ENCODE measurements around the gene ATP5IF1. TPM values are rescaled to one million over a fixed set of nuclear protein-coding genes. Genes with fewer than 3 reads are reported as not detected.

Gene ATP5IF1
- total and polyA plus RNA-seq, 2 donors (not counting 1 experiment from before 2014, with no cell fraction given) = 146 to 269 TPM

DNA sequence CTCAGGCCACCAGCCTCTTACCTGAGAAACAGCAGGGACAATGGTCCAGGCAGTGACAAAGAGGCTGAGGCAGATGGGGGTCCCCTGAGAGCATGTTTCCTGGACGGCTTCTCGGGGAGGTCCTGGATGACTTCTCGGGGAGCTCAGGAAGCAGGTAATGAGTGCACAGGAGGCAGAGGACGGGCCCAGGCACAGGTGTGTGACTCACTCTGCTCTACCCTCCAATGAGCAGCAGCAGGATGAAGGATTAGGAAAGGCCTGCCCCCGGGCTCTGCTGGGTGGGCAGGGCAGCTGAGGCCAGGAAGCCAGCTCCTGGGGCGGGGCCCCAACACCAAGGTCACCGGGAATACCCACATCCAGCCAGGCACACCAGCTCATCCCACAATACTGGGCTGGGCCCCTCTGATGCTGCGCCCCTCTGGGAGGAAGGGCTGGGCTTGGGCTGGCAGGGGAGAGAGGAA lies 42.2 kb upstream of the ATP5IF1 start:
- no peak overlapping the region for H3K27ac ChIP-seq (ENCODE audit: insufficient read depth, low read length)
- no peak for TF ChIP-seq EZH2 (IDR thresholded peaks at IDR 0.05; ENCODE audit: low read length, missing control alignments)
- TF ChIP-seq, protein P1, sequence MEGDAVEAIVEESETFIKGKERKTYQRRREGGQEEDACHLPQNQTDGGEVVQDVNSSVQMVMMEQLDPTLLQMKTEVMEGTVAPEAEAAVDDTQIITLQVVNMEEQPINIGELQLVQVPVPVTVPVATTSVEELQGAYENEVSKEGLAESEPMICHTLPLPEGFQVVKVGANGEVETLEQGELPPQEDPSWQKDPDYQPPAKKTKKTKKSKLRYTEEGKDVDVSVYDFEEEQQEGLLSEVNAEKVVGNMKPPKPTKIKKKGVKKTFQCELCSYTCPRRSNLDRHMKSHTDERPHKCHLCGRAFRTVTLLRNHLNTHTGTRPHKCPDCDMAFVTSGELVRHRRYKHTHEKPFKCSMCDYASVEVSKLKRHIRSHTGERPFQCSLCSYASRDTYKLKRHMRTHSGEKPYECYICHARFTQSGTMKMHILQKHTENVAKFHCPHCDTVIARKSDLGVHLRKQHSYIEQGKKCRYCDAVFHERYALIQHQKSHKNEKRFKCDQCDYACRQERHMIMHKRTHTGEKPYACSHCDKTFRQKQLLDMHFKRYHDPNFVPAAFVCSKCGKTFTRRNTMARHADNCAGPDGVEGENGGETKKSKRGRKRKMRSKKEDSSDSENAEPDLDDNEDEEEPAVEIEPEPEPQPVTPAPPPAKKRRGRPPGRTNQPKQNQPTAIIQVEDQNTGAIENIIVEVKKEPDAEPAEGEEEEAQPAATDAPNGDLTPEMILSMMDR (conservative IDR thresholded peaks at IDR 0.05 in 1 of 2, IDR thresholded peaks at IDR 0.05 in 1 of 2; ENCODE audit: low read depth in 1 of 2, low read length in 2 of 2) = no peak
- peaks cover 1% of the 10 kb centered on the region for H3K36me3 ChIP-seq (ENCODE audit: control insufficient read depth, insufficient read depth, low read length)
- no peaks in the 10 kb centered on the region for H3K79me2 ChIP-seq (ENCODE audit: control insufficient read depth, insufficient read depth, low read length)
- H3K4me2 ChIP-seq (ENCODE audit: extremely low read depth, insufficient read depth, low read length) = no peak overlapping the region
- no peak for DNase-seq (ENCODE audit: low read depth in 2 of 2)
- no peak overlapping the region for H3K4me3 ChIP-seq (replicated peaks in 1 of 4; ENCODE audit: control extremely low read depth in 1 of 4, insufficient read depth in 1 of 4, low read depth in 3 of 4, low read length in 4 of 4)
- H3K4me1 ChIP-seq (ENCODE audit: control insufficient read depth, extremely low read depth, insufficient read depth, low read length) = no peaks in the 10 kb centered on the region
- H3K9me3 ChIP-seq (ENCODE audit: control insufficient read depth, insufficient read depth, low read depth, low read length) = no peaks in the 10 kb centered on the region
- no peaks in the 10 kb centered on the region for H4K20me1 ChIP-seq (ENCODE audit: control insufficient read depth, extremely low read depth, insufficient read depth, low read length)
- no peak overlapping the region for H3K9ac ChIP-seq (ENCODE audit: insufficient read depth, low read length)
- H3K27me3 ChIP-seq (ENCODE audit: control insufficient read depth, insufficient read depth, low read length) = no peaks in the 10 kb centered on the region
- H2AFZ ChIP-seq (ENCODE audit: low read length) = no peak overlapping the region

DNA sequence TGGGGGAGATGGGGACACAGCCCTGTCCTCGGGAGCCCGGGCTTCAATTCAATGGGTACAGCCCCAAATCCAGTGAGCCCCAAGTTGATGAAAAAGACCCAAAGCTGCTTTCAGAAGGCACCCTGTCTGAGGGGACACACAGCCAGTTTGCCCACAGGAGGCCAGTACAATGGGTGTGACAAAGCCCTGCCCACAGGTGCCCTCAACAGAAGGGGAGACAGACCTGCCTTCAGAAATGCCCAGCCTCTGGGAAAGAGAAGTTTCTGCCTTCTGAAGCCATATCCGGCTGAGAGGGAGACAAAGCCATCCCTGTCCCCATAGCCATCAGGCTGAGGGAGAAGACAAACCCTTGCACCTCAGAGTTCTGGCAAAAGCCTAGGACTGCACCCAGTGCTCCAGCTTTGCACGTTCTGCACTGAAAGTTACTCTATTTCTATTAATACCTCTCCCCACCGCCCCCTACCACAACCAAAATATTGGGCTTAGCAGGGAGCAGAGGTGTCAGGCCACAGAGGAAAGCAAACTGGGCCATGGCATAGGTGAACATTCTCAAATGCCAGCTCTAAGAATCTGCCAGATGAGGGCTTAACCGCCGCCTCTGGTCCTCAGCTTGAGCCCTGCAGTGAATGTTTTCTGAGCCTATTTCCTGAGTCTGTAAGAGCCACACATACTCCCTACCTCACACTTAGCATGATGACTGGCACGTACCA lies 41.4 kb upstream of the ATP5IF1 start:
- H3K4me1 ChIP-seq (ENCODE audit: control insufficient read depth, extremely low read depth, insufficient read depth, low read length) = no peaks in the 10 kb centered on the region
- H3K27me3 ChIP-seq (ENCODE audit: control insufficient read depth, insufficient read depth, low read length) = no peaks in the 10 kb centered on the region
- no peak for DNase-seq (ENCODE audit: low read depth in 2 of 2)
- H3K9me3 ChIP-seq (ENCODE audit: control insufficient read depth, insufficient read depth, low read depth, low read length) = no peaks in the 10 kb centered on the region
- no peak overlapping the region for H3K4me3 ChIP-seq (replicated peaks in 1 of 4; ENCODE audit: control extremely low read depth in 1 of 4, insufficient read depth in 1 of 4, low read depth in 3 of 4, low read length in 4 of 4)
- H3K9ac ChIP-seq (ENCODE audit: insufficient read depth, low read length) = no peak overlapping the region
- no peak overlapping the region for H3K4me2 ChIP-seq (ENCODE audit: extremely low read depth, insufficient read depth, low read length)
- no peaks in the 10 kb centered on the region for H3K79me2 ChIP-seq (ENCODE audit: control insufficient read depth, insufficient read depth, low read length)
- TF ChIP-seq, protein P1 (conservative IDR thresholded peaks at IDR 0.05 in 1 of 2, IDR thresholded peaks at IDR 0.05 in 1 of 2; ENCODE audit: low read depth in 1 of 2, low read length in 2 of 2) = no peak
- TF ChIP-seq EZH2 (IDR thresholded peaks at IDR 0.05; ENCODE audit: low read length, missing control alignments) = no peak
- H2AFZ ChIP-seq (ENCODE audit: low read length) = no peak overlapping the region
- H4K20me1 ChIP-seq (ENCODE audit: control insufficient read depth, extremely low read depth, insufficient read depth, low read length) = no peaks in the 10 kb centered on the region
- H3K27ac ChIP-seq (ENCODE audit: insufficient read depth, low read length) = no peak overlapping the region
- peaks cover 7% of the 10 kb centered on the region for H3K36me3 ChIP-seq (ENCODE audit: control insufficient read depth, insufficient read depth, low read length)

DNA sequence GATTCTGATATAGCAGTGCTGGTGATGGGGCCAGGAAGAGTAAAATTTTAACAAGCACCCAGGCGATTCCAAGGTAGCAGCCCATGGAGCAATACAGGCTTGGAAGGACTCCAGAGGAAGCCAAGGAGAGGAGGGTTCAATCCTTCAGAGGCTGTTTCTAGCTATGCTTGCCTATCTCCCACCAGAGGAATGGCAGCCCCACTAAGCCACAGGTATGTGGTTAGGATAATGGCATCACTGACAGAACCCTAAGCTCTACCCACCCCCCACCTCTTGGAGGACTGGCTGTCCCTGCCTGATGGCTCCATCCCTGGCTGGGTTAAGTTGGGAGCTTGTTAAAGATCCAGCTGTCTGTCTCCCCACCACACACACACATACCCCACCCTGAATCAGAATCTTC lies 40.1 kb upstream of the ATP5IF1 start:
- Histone ChIP-seq H3K36me3 (ENCODE audit: control insufficient read depth, insufficient read depth, low read length) (peaks cover 8% of the 10 kb centered on the region), H4K20me1 (ENCODE audit: control insufficient read depth, extremely low read depth, insufficient read depth, low read length) (no peaks in the 10 kb centered on the region), H3K4me1 (ENCODE audit: control insufficient read depth, extremely low read depth, insufficient read depth, low read length) (no peaks in the 10 kb centered on the region), H3K4me3 (replicated peaks in 1 of 4; ENCODE audit: control extremely low read depth in 1 of 4, insufficient read depth in 1 of 4, low read depth in 3 of 4, low read length in 4 of 4) (no peak overlapping the region), H3K4me2 (ENCODE audit: extremely low read depth, insufficient read depth, low read length) (no peak overlapping the region), H3K9ac (ENCODE audit: insufficient read depth, low read length) (no peak overlapping the region), H3K27me3 (ENCODE audit: control insufficient read depth, insufficient read depth, low read length) (no peaks in the 10 kb centered on the region), H3K9me3 (ENCODE audit: control insufficient read depth, insufficient read depth, low read depth, low read length) (no peaks in the 10 kb centered on the region), H3K27ac (ENCODE audit: insufficient read depth, low read length) (no peak overlapping the region), H3K79me2 (ENCODE audit: control insufficient read depth, insufficient read depth, low read length) (no peaks in the 10 kb centered on the region), H2AFZ (ENCODE audit: low read length) (no peak overlapping the region)
- no peak for TF ChIP-seq EZH2 (IDR thresholded peaks at IDR 0.05; ENCODE audit: low read length, missing control alignments)
- DNase-seq (ENCODE audit: low read depth in 2 of 2) = no peak

All from fibroblast of lung (primary cell).